Osteoblast (primary cell): ENCODE measurements around the gene DPP7. TPM values are rescaled to one million over a fixed set of nuclear protein-coding genes. Genes with fewer than 3 reads are reported as not detected.
A peak's percentile ranks its signal among the peaks of the same experiment; 100 is the strongest.

Experiments
- DNase-seq: peaks from one replicate; pipeline ENCODE4 v3.0.0; 2011; ENCODE audit warnings: low spot score, mixed read lengths; ENCODE audit not compliant: insufficient read length; ENCODE audit errors: missing footprints
- H2AFZ ChIP-seq: 2 replicates; pipeline ENCODE4 v1.6.0; 2011; ENCODE audit warnings: mild to moderate bottlenecking, low read length
- H3K27ac ChIP-seq: 2 replicates; pipeline ENCODE4 v1.5.1; 2011; ENCODE audit warnings: mild to moderate bottlenecking, low read depth, low read length, moderate library complexity
- H3K27me3 ChIP-seq: 2 replicates; pipeline ENCODE4 v1.6.0; 2012; ENCODE audit warnings: mild to moderate bottlenecking, control low read depth, inconsistent platforms, low read length, moderate library complexity; ENCODE audit not compliant: insufficient read depth
- H3K36me3 ChIP-seq: 2 replicates; pipeline ENCODE4 v1.5.1; 2011; ENCODE audit warnings: mild to moderate bottlenecking, low read length, control low read depth, moderate library complexity; ENCODE audit not compliant: insufficient read depth
- H3K4me1 ChIP-seq: 2 replicates; pipeline ENCODE4 v1.5.1; 2011; ENCODE audit warnings: mild to moderate bottlenecking, low read length, control low read depth, moderate library complexity; ENCODE audit not compliant: insufficient read depth
- H3K4me2 ChIP-seq: 2 replicates; pipeline ENCODE4 v1.6.0; 2011; ENCODE audit warnings: mild to moderate bottlenecking, low read length; ENCODE audit not compliant: insufficient read depth
- H3K4me3 ChIP-seq: fragments of 200-600 bp; sonication (generic); 3 replicates; pipeline ENCODE4 v1.5.1; 2012; ENCODE audit warnings: mild to moderate bottlenecking, low read length, inconsistent platforms; ENCODE audit not compliant: insufficient read depth
- H3K79me2 ChIP-seq: 2 replicates; pipeline ENCODE4 v1.6.0; 2012; ENCODE audit warnings: mild to moderate bottlenecking, low read length, control low read depth, inconsistent platforms; ENCODE audit not compliant: insufficient read depth
- H3K9me3 ChIP-seq: 2 replicates; pipeline ENCODE4 v1.5.1; 2011; ENCODE audit warnings: low read depth, low read length, control low read depth
- H4K20me1 ChIP-seq: 2 replicates; pipeline ENCODE4 v1.6.0; 2012; ENCODE audit warnings: mild to moderate bottlenecking, low read length, control low read depth; ENCODE audit not compliant: insufficient read depth
- total RNA-seq: library from RNA; depleted of rRNA; stranded (reverse); fragments of >200 nt; gene quantifications from 2 replicates; pipeline ENCODE4 v1.2.3, GENCODE V29; 2012
- TF ChIP-seq, protein P1 (sequence below): IDR thresholded peaks from 2 replicates; pipeline ENCODE4 v1.5.1; 2011; ENCODE audit warnings: mild to moderate bottlenecking, low read depth, low read length, moderate library complexity; ENCODE audit errors: extremely low read depth

DPP7 gene
- total RNA-seq, 1 donor = 74.6 TPM

GRCh38 chr9:137075275-137075775 is 39.2 kb downstream of the DPP7 start:
- no peak overlapping the region for H2AFZ ChIP-seq
- no peak overlapping the region for H3K27ac ChIP-seq
- peaks cover 27% of the 10 kb centered on the region for H3K79me2 ChIP-seq
- no peak overlapping the region for H3K4me2 ChIP-seq
- no peaks in the 10 kb centered on the region for H3K9me3 ChIP-seq
- peaks cover 6% of the 10 kb centered on the region for H4K20me1 ChIP-seq
- DNase-seq = no peak
- peaks cover 5% of the 10 kb centered on the region for H3K4me1 ChIP-seq
- H3K4me3 ChIP-seq = no peak overlapping the region
- no peaks in the 10 kb centered on the region for H3K27me3 ChIP-seq
- TF ChIP-seq, protein P1, sequence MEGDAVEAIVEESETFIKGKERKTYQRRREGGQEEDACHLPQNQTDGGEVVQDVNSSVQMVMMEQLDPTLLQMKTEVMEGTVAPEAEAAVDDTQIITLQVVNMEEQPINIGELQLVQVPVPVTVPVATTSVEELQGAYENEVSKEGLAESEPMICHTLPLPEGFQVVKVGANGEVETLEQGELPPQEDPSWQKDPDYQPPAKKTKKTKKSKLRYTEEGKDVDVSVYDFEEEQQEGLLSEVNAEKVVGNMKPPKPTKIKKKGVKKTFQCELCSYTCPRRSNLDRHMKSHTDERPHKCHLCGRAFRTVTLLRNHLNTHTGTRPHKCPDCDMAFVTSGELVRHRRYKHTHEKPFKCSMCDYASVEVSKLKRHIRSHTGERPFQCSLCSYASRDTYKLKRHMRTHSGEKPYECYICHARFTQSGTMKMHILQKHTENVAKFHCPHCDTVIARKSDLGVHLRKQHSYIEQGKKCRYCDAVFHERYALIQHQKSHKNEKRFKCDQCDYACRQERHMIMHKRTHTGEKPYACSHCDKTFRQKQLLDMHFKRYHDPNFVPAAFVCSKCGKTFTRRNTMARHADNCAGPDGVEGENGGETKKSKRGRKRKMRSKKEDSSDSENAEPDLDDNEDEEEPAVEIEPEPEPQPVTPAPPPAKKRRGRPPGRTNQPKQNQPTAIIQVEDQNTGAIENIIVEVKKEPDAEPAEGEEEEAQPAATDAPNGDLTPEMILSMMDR = no peak
- H3K36me3 ChIP-seq = peaks cover 7% of the 10 kb centered on the region

GRCh38 chr9:137074657-137075274 is 39.8 kb downstream of the DPP7 start:
- TF ChIP-seq, protein P1 = no peak
- Histone ChIP-seq H3K27me3 (no peaks in the 10 kb centered on the region), H3K36me3 (peaks cover 5% of the 10 kb centered on the region), H3K27ac (no peak overlapping the region), H2AFZ (no peak overlapping the region), H3K4me3 (no peak overlapping the region), H3K4me1 (peaks cover 5% of the 10 kb centered on the region), H4K20me1 (peaks cover 6% of the 10 kb centered on the region), H3K79me2 (peaks cover 21% of the 10 kb centered on the region), H3K4me2 (no peak overlapping the region), H3K9me3 (no peaks in the 10 kb centered on the region)
- peak; percentile 57 for DNase-seq

DNA sequence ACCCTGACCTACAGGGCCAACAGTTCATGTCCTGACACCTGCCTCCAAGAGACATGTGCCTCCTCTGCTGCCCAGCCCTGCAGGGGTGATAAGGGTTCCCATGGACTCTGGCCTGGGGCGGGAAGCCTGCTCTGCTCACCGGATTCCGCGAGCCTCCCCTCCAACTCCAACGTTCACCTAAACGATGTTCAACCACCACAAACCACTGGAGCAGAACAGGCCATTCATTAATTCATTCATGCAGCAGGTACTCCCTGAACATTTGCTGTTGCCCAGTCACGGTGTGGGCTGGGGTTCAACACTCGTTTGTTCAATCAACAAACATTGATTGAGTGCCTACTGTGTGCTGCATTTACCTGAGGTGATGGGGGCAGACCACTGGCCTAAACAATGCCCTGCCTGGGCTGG is 40.5 kb downstream of the DPP7 start:
- no peak overlapping the region for H3K27ac ChIP-seq
- peaks cover 13% of the 10 kb centered on the region for H3K79me2 ChIP-seq
- no peaks in the 10 kb centered on the region for H3K27me3 ChIP-seq
- TF ChIP-seq, protein P1 = no peak
- H3K9me3 ChIP-seq = no peaks in the 10 kb centered on the region
- H3K36me3 ChIP-seq = no peaks in the 10 kb centered on the region
- no peak overlapping the region for H3K4me2 ChIP-seq
- H4K20me1 ChIP-seq = no peaks in the 10 kb centered on the region
- H3K4me1 ChIP-seq = peaks cover 5% of the 10 kb centered on the region
- no peak for DNase-seq
- no peak overlapping the region for H2AFZ ChIP-seq
- H3K4me3 ChIP-seq = no peak overlapping the region

- Histone ChIP-seq H3K27ac (no peak overlapping the region), H3K9me3 (no peaks in the 10 kb centered on the region), H3K4me1 (peaks cover 5% of the 10 kb centered on the region), H2AFZ (peak overlapping the region; percentile 62), H3K27me3 (no peaks in the 10 kb centered on the region), H4K20me1 (peaks cover 6% of the 10 kb centered on the region), H3K4me3 (peak overlapping the region; percentile 71), H3K79me2 (no peaks in the 10 kb centered on the region), H3K36me3 (no peaks in the 10 kb centered on the region), H3K4me2 (peak overlapping the region; percentile 82)
- DNase-seq = peak; percentile 58
- TF ChIP-seq, protein P1 = no peak
These were observed 43.3 kb downstream of the DPP7 start for GRCh38 chr9:137071282-137071681.
